Liver (tissue), 9 donors: Measurements from ENCODE around the gene GFRA1. TPM values are rescaled to one million over a fixed set of nuclear protein-coding genes. Genes with fewer than 3 reads are reported as not detected.
A peak's percentile ranks its signal among the peaks of the same experiment; 100 is the strongest.

Experiments used
- DNase-seq: peaks from one replicate; pipeline ENCODE4 v3.0.0-alpha.2; 2017; ENCODE audit warnings: low spot score
- H3K27ac ChIP-seq, 2 donors: one replicate each; pipeline ENCODE4 v1.7.0; 2013; ENCODE audit warnings: inconsistent platforms in 2 of 2, low read length in 2 of 2, control low read depth in 1 of 2, low read depth in 1 of 2, mild to moderate bottlenecking in 1 of 2
- H3K27me3 ChIP-seq, 4 donors: one replicate each; pipeline versions ENCODE4 v1.6.1 to v1.7.0; 2013; ENCODE audit warnings: low read length in 3 of 4, inconsistent platforms in 1 of 4, mild to moderate bottlenecking in 1 of 4, moderate library complexity in 1 of 4; ENCODE audit not compliant: control insufficient read depth in 4 of 4, insufficient read depth in 4 of 4
- H3K36me3 ChIP-seq, 4 donors: one replicate each; pipeline versions ENCODE4 v1.6.1 to v1.7.0; 2013; ENCODE audit warnings: low read length in 3 of 4, mild to moderate bottlenecking in 3 of 4, low read depth in 1 of 4, moderate library complexity in 1 of 4; ENCODE audit not compliant: control insufficient read depth in 4 of 4, insufficient read depth in 3 of 4
- H3K4me1 ChIP-seq, 4 donors: one replicate each; pipeline versions ENCODE4 v1.6.1 to v1.7.0; 2013; ENCODE audit warnings: low read length in 3 of 4, mild to moderate bottlenecking in 3 of 4, moderate library complexity in 1 of 4; ENCODE audit not compliant: control insufficient read depth in 4 of 4, insufficient read depth in 4 of 4
- H3K4me3 ChIP-seq, 3 donors: one replicate each; pipeline versions ENCODE4 v1.6.1 to v1.7.0; 2013; ENCODE audit warnings: low read length in 3 of 3, control low read depth in 1 of 3, low read depth in 1 of 3, mild to moderate bottlenecking in 1 of 3
- H3K9ac ChIP-seq, 2 donors: one replicate each; pipeline ENCODE4 v1.7.0; 2013; ENCODE audit warnings: low read length in 2 of 2, mild to moderate bottlenecking in 2 of 2, moderate library complexity in 2 of 2, control low read depth in 1 of 2, low read depth in 1 of 2
- H3K9me3 ChIP-seq, 4 donors: one replicate each; pipeline versions ENCODE4 v1.6.1 to v1.7.0; 2013; ENCODE audit warnings: low read length in 3 of 4; ENCODE audit not compliant: control insufficient read depth in 4 of 4
- EGR1 ChIP-seq, 2 donors: IDR thresholded peaks; 2 replicates each; pipeline ENCODE4 v1.6.1; 2016 to 2018; ENCODE audit warnings: antibody characterized with exemption in 2 of 2, low read depth in 2 of 2
- FOXA1 ChIP-seq: IDR thresholded peaks from 2 replicates; pipeline ENCODE4 v1.6.1; 2016; ENCODE audit warnings: antibody characterized with exemption
- FOXA2 ChIP-seq: IDR thresholded peaks from 2 replicates; pipeline ENCODE4 v1.6.1; 2016; ENCODE audit warnings: antibody characterized with exemption
- GABPA ChIP-seq, 2 donors: IDR thresholded peaks in 1 of 2; conservative IDR thresholded peaks in 1 of 2; 2 replicates each; pipeline ENCODE4 v1.6.1; 2016; ENCODE audit warnings: antibody characterized with exemption in 2 of 2, mild to moderate bottlenecking in 1 of 2, moderate library complexity in 1 of 2
- HNF4A ChIP-seq, 2 donors: conservative IDR thresholded peaks; 2 replicates each; pipeline ENCODE4 v1.6.1; 2016; ENCODE audit warnings: antibody characterized with exemption in 2 of 2, mild to moderate bottlenecking in 2 of 2
- HNF4G ChIP-seq: IDR thresholded peaks from 2 replicates; pipeline ENCODE4 v1.6.1; 2016; ENCODE audit warnings: antibody characterized with exemption
- JUND ChIP-seq, 2 donors: IDR thresholded peaks; 2 replicates each; pipeline ENCODE4 v1.6.1; 2016; ENCODE audit warnings: antibody characterized with exemption in 2 of 2
- NR2F2 ChIP-seq: IDR thresholded peaks from 2 replicates; pipeline ENCODE4 v1.6.1; 2016; ENCODE audit warnings: antibody characterized with exemption
- RAD21 ChIP-seq, 2 donors: IDR thresholded peaks; 2 replicates each; pipeline ENCODE4 v1.6.1; 2016; ENCODE audit warnings: antibody characterized with exemption in 2 of 2, mild to moderate bottlenecking in 2 of 2
- RXRA ChIP-seq, 2 donors: IDR thresholded peaks; 2 replicates each; pipeline ENCODE4 v1.6.1; 2017 to 2018; ENCODE audit warnings: antibody characterized with exemption in 2 of 2, mild to moderate bottlenecking in 1 of 2
- SP1 ChIP-seq: IDR thresholded peaks from 2 replicates; pipeline ENCODE4 v1.6.1; 2018; ENCODE audit warnings: antibody characterized with exemption, mild to moderate bottlenecking
- TAF1 ChIP-seq: conservative IDR thresholded peaks from 2 replicates; pipeline ENCODE4 v1.6.1; 2016; ENCODE audit warnings: antibody characterized with exemption, mild to moderate bottlenecking
- YY1 ChIP-seq: IDR thresholded peaks from 2 replicates; pipeline ENCODE4 v1.6.1; 2016; ENCODE audit warnings: antibody characterized with exemption, mild to moderate bottlenecking
- WGBS: extraction: QIAGEN DNeasy Blood & Tissue Kit; methylation state at CpG from one replicate; pipeline ENCODE4 v1.1.7; 2013; 5-methylcytosine and 5-hydroxymethylcytosine counted together
- polyA plus RNA-seq, 2 donors: library from polyadenylated mRNA; stranded (reverse) in 1 of 2; unstranded in 1 of 2; fragments of 200-250 nt in 1 of 2; fragments of >200 nt in 1 of 2; fragmentation: Nextera tagmentation in 1 of 2; extraction: Ambion mirVana in 1 of 2; gene quantifications; one replicate each; pipeline versions ENCODE4 v1.2.1 to v1.2.3, GENCODE V29; 2013 to 2015
- total RNA-seq, 2 donors: library from RNA; depleted of rRNA; stranded (reverse); fragments of >200 nt; gene quantifications; one replicate each; pipeline ENCODE4 v1.2.3, GENCODE V29; 2014
- TF ChIP-seq, protein P1 (sequence below): IDR thresholded peaks from 2 replicates; pipeline ENCODE4 v1.6.1; 2016; ENCODE audit warnings: antibody characterized with exemption
- TF ChIP-seq, protein P2 (sequence below): IDR thresholded peaks from 2 replicates; pipeline ENCODE4 v1.6.1; 2016; ENCODE audit warnings: antibody characterized with exemption
- TF ChIP-seq, protein P3 (sequence below): IDR thresholded peaks from 2 replicates; pipeline ENCODE4 v1.6.1; 2016; ENCODE audit warnings: antibody characterized with exemption, mild to moderate bottlenecking
- TF ChIP-seq, protein P4 (sequence below): IDR thresholded peaks from 2 replicates; pipeline ENCODE4 v1.6.1; 2016; ENCODE audit warnings: antibody characterized with exemption
- TF ChIP-seq, protein P5 (sequence below): fragments of 150-350 bp; IDR thresholded peaks from 2 replicates; pipeline ENCODE4 v1.5.1; 2017; ENCODE audit warnings: improper control_type of control experiment, low read depth, low read length; ENCODE audit not compliant: missing input control
- donor health status: healthy.
- donor health status: healthy.
- donor health status: healthy.
- donor health status: healthy.
- donor health status: healthy.

Gene GFRA1
- total and polyA plus RNA-seq, 4 donors: 14.2 to 53.6 (median 17.8) TPM

DNA sequence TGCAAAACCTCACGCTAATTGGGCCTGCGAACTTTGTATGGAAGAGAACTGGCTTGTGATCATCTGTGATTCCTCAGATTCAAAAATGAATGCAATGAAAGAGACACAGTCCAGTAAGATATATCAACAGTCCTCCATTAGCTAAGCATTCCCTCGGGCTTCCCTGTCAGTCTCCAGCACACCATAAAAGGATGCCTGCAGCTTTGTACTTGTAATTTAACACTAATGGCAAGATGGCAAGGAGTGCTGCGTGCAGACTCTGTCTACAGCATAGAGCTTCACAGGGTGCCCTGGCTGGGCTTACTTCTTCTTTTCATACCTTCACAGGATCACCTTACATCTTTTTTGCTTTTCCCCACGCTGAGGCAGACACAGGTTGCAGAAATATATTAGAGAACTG, 200.0 kb downstream of the GFRA1 start:
- Histone ChIP-seq H3K4me1 (peaks cover 6 to 13% (median 8%) of the 10 kb centered on the region in 4 donors), H3K36me3 (peaks cover 0 to under 1% (median 0%) of the 10 kb centered on the region in 4 donors), H3K9me3 (no peaks in the 10 kb centered on the region), H3K27ac (no peak overlapping the region), H3K4me3 (no peak overlapping the region), H3K27me3 (no peaks in the 10 kb centered on the region), H3K9ac (no peak overlapping the region)
- TF ChIP-seq JUND (IDR thresholded peaks at IDR 0.05) (no peak), SP1 (no peak), RAD21 (IDR thresholded peaks at IDR 0.05) (no peak), HNF4A (conservative IDR thresholded peaks at IDR 0.05) (no peak), TAF1 (no peak), NR2F2 (no peak), FOXA1 (no peak)
- TF ChIP-seq, protein P1, sequence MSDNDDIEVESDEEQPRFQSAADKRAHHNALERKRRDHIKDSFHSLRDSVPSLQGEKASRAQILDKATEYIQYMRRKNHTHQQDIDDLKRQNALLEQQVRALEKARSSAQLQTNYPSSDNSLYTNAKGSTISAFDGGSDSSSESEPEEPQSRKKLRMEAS: no peak
- TF ChIP-seq, protein P2, sequence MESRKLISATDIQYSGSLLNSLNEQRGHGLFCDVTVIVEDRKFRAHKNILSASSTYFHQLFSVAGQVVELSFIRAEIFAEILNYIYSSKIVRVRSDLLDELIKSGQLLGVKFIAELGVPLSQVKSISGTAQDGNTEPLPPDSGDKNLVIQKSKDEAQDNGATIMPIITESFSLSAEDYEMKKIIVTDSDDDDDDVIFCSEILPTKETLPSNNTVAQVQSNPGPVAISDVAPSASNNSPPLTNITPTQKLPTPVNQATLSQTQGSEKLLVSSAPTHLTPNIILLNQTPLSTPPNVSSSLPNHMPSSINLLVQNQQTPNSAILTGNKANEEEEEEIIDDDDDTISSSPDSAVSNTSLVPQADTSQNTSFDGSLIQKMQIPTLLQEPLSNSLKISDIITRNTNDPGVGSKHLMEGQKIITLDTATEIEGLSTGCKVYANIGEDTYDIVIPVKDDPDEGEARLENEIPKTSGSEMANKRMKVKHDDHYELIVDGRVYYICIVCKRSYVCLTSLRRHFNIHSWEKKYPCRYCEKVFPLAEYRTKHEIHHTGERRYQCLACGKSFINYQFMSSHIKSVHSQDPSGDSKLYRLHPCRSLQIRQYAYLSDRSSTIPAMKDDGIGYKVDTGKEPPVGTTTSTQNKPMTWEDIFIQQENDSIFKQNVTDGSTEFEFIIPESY: no peak
- no peak for DNase-seq
- 87% methylated on average over 5 of the region's 5 CpGs for WGBS

DNA sequence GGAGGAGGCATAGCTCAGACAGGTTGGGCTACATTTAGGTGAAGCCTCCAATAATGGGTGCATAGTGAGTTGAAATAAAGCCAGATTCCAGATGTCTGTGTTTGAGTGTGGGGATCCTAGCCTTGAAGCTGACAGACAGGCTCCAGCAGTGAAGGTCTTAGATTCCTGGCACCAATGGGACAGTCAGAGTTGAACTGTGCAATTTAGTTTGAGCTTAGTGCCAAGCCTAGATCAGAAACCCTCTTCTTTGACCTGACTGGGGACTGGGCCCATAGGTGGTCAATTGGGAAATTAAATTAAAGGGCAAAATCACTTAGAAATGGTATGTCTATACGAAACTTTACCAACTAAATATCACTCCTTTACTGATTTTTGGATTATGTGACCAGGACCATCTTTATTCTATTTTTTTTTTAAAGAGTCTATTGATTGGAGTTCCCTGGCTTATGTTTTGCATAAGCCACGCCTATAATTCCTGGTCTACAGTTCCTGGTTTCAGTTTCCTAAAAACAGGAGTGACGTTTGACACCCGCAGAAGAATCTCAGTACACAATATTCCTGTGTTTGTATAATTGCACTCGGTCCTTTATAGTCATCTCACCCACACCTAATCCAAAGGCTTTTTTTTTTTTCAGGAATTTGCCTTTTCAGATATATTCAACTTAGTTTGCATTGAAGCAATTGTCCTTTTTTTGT, 201.4 kb downstream of the GFRA1 start:
- no peak for DNase-seq
- no peak overlapping the region for H3K4me3 ChIP-seq
- TF ChIP-seq, protein P3, sequence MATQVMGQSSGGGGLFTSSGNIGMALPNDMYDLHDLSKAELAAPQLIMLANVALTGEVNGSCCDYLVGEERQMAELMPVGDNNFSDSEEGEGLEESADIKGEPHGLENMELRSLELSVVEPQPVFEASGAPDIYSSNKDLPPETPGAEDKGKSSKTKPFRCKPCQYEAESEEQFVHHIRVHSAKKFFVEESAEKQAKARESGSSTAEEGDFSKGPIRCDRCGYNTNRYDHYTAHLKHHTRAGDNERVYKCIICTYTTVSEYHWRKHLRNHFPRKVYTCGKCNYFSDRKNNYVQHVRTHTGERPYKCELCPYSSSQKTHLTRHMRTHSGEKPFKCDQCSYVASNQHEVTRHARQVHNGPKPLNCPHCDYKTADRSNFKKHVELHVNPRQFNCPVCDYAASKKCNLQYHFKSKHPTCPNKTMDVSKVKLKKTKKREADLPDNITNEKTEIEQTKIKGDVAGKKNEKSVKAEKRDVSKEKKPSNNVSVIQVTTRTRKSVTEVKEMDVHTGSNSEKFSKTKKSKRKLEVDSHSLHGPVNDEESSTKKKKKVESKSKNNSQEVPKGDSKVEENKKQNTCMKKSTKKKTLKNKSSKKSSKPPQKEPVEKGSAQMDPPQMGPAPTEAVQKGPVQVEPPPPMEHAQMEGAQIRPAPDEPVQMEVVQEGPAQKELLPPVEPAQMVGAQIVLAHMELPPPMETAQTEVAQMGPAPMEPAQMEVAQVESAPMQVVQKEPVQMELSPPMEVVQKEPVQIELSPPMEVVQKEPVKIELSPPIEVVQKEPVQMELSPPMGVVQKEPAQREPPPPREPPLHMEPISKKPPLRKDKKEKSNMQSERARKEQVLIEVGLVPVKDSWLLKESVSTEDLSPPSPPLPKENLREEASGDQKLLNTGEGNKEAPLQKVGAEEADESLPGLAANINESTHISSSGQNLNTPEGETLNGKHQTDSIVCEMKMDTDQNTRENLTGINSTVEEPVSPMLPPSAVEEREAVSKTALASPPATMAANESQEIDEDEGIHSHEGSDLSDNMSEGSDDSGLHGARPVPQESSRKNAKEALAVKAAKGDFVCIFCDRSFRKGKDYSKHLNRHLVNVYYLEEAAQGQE: no peak
- peak; percentile 28 for TF ChIP-seq SP1
- TF ChIP-seq, protein P2: no peak
- TF ChIP-seq JUND (IDR thresholded peaks at IDR 0.05): no peak
- TF ChIP-seq, protein P4, sequence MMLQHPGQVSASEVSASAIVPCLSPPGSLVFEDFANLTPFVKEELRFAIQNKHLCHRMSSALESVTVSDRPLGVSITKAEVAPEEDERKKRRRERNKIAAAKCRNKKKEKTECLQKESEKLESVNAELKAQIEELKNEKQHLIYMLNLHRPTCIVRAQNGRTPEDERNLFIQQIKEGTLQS: no peak
- no peak for TF ChIP-seq TAF1
- TF ChIP-seq, protein P5, sequence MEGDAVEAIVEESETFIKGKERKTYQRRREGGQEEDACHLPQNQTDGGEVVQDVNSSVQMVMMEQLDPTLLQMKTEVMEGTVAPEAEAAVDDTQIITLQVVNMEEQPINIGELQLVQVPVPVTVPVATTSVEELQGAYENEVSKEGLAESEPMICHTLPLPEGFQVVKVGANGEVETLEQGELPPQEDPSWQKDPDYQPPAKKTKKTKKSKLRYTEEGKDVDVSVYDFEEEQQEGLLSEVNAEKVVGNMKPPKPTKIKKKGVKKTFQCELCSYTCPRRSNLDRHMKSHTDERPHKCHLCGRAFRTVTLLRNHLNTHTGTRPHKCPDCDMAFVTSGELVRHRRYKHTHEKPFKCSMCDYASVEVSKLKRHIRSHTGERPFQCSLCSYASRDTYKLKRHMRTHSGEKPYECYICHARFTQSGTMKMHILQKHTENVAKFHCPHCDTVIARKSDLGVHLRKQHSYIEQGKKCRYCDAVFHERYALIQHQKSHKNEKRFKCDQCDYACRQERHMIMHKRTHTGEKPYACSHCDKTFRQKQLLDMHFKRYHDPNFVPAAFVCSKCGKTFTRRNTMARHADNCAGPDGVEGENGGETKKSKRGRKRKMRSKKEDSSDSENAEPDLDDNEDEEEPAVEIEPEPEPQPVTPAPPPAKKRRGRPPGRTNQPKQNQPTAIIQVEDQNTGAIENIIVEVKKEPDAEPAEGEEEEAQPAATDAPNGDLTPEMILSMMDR: no peak
- TF ChIP-seq RXRA (IDR thresholded peaks at IDR 0.05): peak in 1 of 2 donors; percentile 24
- no peak for TF ChIP-seq NR2F2
- no peak for TF ChIP-seq HNF4G
- no peak for TF ChIP-seq FOXA2
- TF ChIP-seq GABPA (IDR thresholded peaks at IDR 0.05 in 1 of 2, conservative IDR thresholded peaks at IDR 0.05 in 1 of 2): no peak
- TF ChIP-seq, protein P1: no peak
- TF ChIP-seq RAD21 (IDR thresholded peaks at IDR 0.05): peak in 1 of 2 donors; percentile 35
- peak; percentile 27 to 32 for TF ChIP-seq HNF4A (conservative IDR thresholded peaks at IDR 0.05)
- no peak for TF ChIP-seq FOXA1
- no peak for TF ChIP-seq EGR1 (IDR thresholded peaks at IDR 0.05; ENCODE audit: low read depth in 2 of 2)
- TF ChIP-seq YY1: peak; percentile 18
- 49% methylated on average over 5 of the region's 5 CpGs for WGBS
- peak overlapping the region; percentile 25 to 62 for H3K27ac ChIP-seq
- H3K27me3 ChIP-seq: no peaks in the 10 kb centered on the region
- no peaks in the 10 kb centered on the region for H3K36me3 ChIP-seq
- peaks cover 6 to 13% (median 8%) of the 10 kb centered on the region in 4 donors for H3K4me1 ChIP-seq
- H3K9me3 ChIP-seq: no peaks in the 10 kb centered on the region
- H3K9ac ChIP-seq: peak overlapping the region in 1 of 2 donors; percentile 26
